ENCODE measurements around the gene HSBP1L1.

DNA sequence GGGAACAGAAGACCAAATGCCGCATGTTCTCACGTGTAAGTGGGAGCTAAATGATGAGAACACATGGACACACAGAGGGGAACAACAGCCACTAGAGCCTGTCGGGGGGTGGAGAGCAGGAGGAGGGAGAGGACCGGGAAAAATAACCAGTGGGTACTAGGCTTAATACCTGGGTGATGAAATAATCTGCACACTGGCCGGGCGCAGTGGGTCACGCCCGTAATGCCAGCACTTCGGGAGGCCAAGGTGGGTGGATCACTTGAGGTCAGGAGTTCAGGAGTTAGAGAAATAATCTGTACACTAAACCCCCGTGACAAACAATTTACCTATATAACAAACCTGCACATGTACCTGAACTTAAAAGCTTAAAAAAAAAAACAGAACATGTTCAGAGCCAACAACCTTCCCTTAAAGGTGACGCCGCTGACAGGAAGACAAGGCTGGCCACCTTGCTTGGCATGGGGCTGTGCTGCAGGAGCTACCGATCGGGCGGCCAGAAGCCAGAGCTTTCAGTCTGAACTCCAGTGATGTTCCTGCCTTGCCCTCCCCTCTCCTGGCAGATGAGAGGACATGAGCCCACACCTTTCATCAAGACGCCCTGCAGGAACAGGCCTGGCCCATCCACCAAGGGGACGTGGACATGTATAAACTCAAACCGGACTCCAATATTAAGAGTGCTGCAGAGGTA, 24.2 kb upstream of the HSBP1L1 start:
- TF ChIP-seq, protein P1, sequence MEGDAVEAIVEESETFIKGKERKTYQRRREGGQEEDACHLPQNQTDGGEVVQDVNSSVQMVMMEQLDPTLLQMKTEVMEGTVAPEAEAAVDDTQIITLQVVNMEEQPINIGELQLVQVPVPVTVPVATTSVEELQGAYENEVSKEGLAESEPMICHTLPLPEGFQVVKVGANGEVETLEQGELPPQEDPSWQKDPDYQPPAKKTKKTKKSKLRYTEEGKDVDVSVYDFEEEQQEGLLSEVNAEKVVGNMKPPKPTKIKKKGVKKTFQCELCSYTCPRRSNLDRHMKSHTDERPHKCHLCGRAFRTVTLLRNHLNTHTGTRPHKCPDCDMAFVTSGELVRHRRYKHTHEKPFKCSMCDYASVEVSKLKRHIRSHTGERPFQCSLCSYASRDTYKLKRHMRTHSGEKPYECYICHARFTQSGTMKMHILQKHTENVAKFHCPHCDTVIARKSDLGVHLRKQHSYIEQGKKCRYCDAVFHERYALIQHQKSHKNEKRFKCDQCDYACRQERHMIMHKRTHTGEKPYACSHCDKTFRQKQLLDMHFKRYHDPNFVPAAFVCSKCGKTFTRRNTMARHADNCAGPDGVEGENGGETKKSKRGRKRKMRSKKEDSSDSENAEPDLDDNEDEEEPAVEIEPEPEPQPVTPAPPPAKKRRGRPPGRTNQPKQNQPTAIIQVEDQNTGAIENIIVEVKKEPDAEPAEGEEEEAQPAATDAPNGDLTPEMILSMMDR (IDR thresholded peaks at IDR 0.05), result no peak
- no peak for TF ChIP-seq POLR2A (IDR thresholded peaks at IDR 0.05)

Data from right lobe of liver (tissue), 4 donors.